HCT116 (cell line): ENCODE data around the gene WDR70. TPM values are rescaled to one million over a fixed set of nuclear protein-coding genes. Genes with fewer than 3 reads are reported as not detected.

ENCODE experiments used
- ATAC-seq: fragments of 200-7000 bp; cut with Tn5 transposase; 2 replicates; pipeline ENCODE4 v1.9.1; 2020; ENCODE audit warnings: mild to moderate bottlenecking, moderate library complexity
- BruUV-seq: library from RNA; stranded (reverse); fragments of 400-500 nt; replicated peaks from 2 replicates; lab custom pipeline; 2021; lab: Mats Ljungman, UMichigan
- CTCF ChIA-PET: fragments of 300-600 bp; sonication (Branson Sonifier 250); formaldehyde crosslinking; loops from one replicate; lab custom pipeline; 2021; ENCODE audit warnings: antibody characterized with exemption; lab: Charles Lee
- POLR2A ChIA-PET: fragments of 300-600, 350-600 bp; sonication (Branson Sonifier 250); formaldehyde crosslinking; loops from one replicate; lab custom pipeline; 2021; ENCODE audit warnings: antibody characterized with exemption; lab: Charles Lee
- RAD21 ChIA-PET, 2 experiments: fragments of 300-600 bp; sonication (Branson Sonifier 250); formaldehyde crosslinking; loops; one replicate each; lab custom pipeline; 2023; ENCODE audit warnings: low total read pairs in 2 of 2; ENCODE audit not compliant: uncharacterized antibody in 2 of 2, unreplicated experiment in 2 of 2, low non-redundant PET in 1 of 2; lab: Charles Lee
- DNase-seq: peaks from one replicate; pipeline ENCODE4 v3.0.0-alpha.2; 2010; ENCODE audit warnings: low read depth, low spot score
- H2AFZ ChIP-seq: fragments of 200-600 bp; shearing (Covaris generic), sonication (generic); 2 replicates; pipeline ENCODE4 v1.6.1; 2017; ENCODE audit warnings: low read depth, mixed run types, mixed read lengths, antibody characterized with exemption, low read length; ENCODE audit not compliant: poor library complexity, severe bottlenecking
- H3K27ac ChIP-seq: 2 replicates; pipeline ENCODE4 v1.5.1; 2012; ENCODE audit warnings: low read depth, low read length
- H3K27me3 ChIP-seq: fragments of 200-600 bp; sonication (generic); 2 replicates; pipeline ENCODE4 v1.6.1; 2016; ENCODE audit warnings: mixed run types, low read length, mixed read lengths; ENCODE audit not compliant: insufficient read depth
- H3K36me3 ChIP-seq, 2 experiments: fragments of 200-500 bp in 1 of 2; fragments of 200-600 bp in 1 of 2; sonication (Bioruptor generic) in 1 of 2; sonication (generic) in 1 of 2; 2 replicates each; pipeline versions ENCODE4 v1.5.1 to v1.6.1; 2014 to 2016; ENCODE audit warnings: low read length in 2 of 2, inconsistent platforms in 1 of 2, mixed read lengths in 1 of 2, mixed run types in 1 of 2; ENCODE audit not compliant: insufficient read depth in 2 of 2, control insufficient read depth in 1 of 2
- H3K4me1 ChIP-seq, 2 experiments: fragments of 200-600 bp in 1 of 2; sonication (generic) in 1 of 2; 2 replicates each; pipeline versions ENCODE4 v1.5.1 to v1.6.1; 2012 to 2017; ENCODE audit warnings: low read length in 2 of 2, inconsistent platforms in 1 of 2, mild to moderate bottlenecking in 1 of 2, mixed read lengths in 1 of 2, mixed run types in 1 of 2, moderate library complexity in 1 of 2; ENCODE audit not compliant: insufficient read depth in 2 of 2, control insufficient read depth in 1 of 2
- H3K4me2 ChIP-seq: fragments of 200-600 bp; sonication (generic); 2 replicates; pipeline ENCODE4 v1.6.1; 2017; ENCODE audit warnings: mixed run types, low read length, mixed read lengths
- H3K4me3 ChIP-seq, 2 experiments: fragments of 200-600 bp in 1 of 2; sonication (generic) in 1 of 2; replicated peaks in 1 of 2; 2 replicates each; pipeline ENCODE4 v1.5.1; 2011 to 2016; ENCODE audit warnings: low read length in 2 of 2, control low read depth in 1 of 2, low read depth in 1 of 2, mild to moderate bottlenecking in 1 of 2, mixed read lengths in 1 of 2, mixed run types in 1 of 2
- H3K79me2 ChIP-seq: fragments of 200-600 bp; sonication (generic); 2 replicates; pipeline ENCODE4 v1.6.1; 2017; ENCODE audit warnings: mild to moderate bottlenecking, mixed run types, low read length, moderate library complexity, mixed read lengths; ENCODE audit not compliant: insufficient read depth
- H3K9ac ChIP-seq: fragments of 200-600 bp; sonication (generic); 2 replicates; pipeline ENCODE4 v1.6.1; 2016; ENCODE audit warnings: low read length, mixed read lengths
- H3K9me2 ChIP-seq: fragments of 200-600 bp; sonication (generic), shearing (Covaris generic); 2 replicates; pipeline ENCODE4 v1.6.1; 2017; ENCODE audit warnings: mixed run types, mild to moderate bottlenecking, moderate library complexity; ENCODE audit not compliant: insufficient read depth
- H3K9me3 ChIP-seq, 2 experiments: fragments of 200-500 bp in 1 of 2; fragments of 200-600 bp in 1 of 2; sonication (Bioruptor generic) in 1 of 2; sonication (generic) in 1 of 2; 2 replicates each; pipeline ENCODE4 v1.6.1; 2014 to 2017; ENCODE audit warnings: low read length in 2 of 2, mixed read lengths in 2 of 2, inconsistent platforms in 1 of 2, low read depth in 1 of 2, mild to moderate bottlenecking in 1 of 2, mixed run types in 1 of 2, moderate library complexity in 1 of 2; ENCODE audit not compliant: control insufficient read depth in 1 of 2, insufficient read depth in 1 of 2
- H4K20me1 ChIP-seq: fragments of 200-600 bp; sonication (generic), shearing (Covaris generic); 2 replicates; pipeline ENCODE4 v1.6.1; 2017; ENCODE audit warnings: mixed run types, mild to moderate bottlenecking, moderate library complexity; ENCODE audit not compliant: insufficient read depth
- CBX3 ChIP-seq: IDR thresholded peaks from 2 replicates; pipeline ENCODE4 v1.6.1; 2012; ENCODE audit warnings: low read depth
- CEBPB ChIP-seq: IDR thresholded peaks from 2 replicates; pipeline ENCODE4 v1.6.1; 2012; ENCODE audit warnings: low read depth
- ELF1 ChIP-seq: IDR thresholded peaks from 2 replicates; pipeline ENCODE4 v1.6.1; 2012; ENCODE audit warnings: low read depth, borderline replicate concordance
- MAX ChIP-seq: IDR thresholded peaks from 2 replicates; pipeline ENCODE4 v1.6.1; 2012
- POLR2A ChIP-seq: IDR thresholded peaks from 2 replicates; pipeline ENCODE4 v1.7.0; 2011; ENCODE audit warnings: borderline replicate concordance; ENCODE audit not compliant: insufficient read depth, insufficient read length; ENCODE audit errors: extremely low read depth
- RAD21 ChIP-seq: IDR thresholded peaks from 2 replicates; pipeline ENCODE4 v1.6.1; 2012; ENCODE audit warnings: low read depth, mild to moderate bottlenecking
- REST ChIP-seq: IDR thresholded peaks from 2 replicates; pipeline ENCODE4 v1.6.1; 2012; ENCODE audit warnings: low read depth
- SIN3A ChIP-seq: IDR thresholded peaks from 2 replicates; pipeline ENCODE4 v1.6.1; 2012; ENCODE audit warnings: low read depth
- SRF ChIP-seq: IDR thresholded peaks from 2 replicates; pipeline ENCODE4 v1.6.1; 2012; ENCODE audit warnings: low read depth
- YY1 ChIP-seq: IDR thresholded peaks from 2 replicates; pipeline ENCODE4 v1.6.1; 2011; ENCODE audit warnings: low read length, low read depth, moderate library complexity, mild to moderate bottlenecking; ENCODE audit not compliant: insufficient replicate concordance; ENCODE audit errors: extremely low read depth
- intact Hi-C: fragments of 100-400 bp; cut with micrococcal nuclease; formaldehyde crosslinking; loops from 2 replicates; pipeline ENCODE4 v1.10.0; 2022
- total RNA-seq: library from RNA; stranded (reverse); gene quantifications from one replicate; pipeline ENCODE4 v1.2.1, GENCODE V29; 2021; ENCODE audit not compliant: unreplicated experiment

The WDR70 gene
- total RNA-seq, 1 experiment from 2014 or later = 31.1 TPM

DNA sequence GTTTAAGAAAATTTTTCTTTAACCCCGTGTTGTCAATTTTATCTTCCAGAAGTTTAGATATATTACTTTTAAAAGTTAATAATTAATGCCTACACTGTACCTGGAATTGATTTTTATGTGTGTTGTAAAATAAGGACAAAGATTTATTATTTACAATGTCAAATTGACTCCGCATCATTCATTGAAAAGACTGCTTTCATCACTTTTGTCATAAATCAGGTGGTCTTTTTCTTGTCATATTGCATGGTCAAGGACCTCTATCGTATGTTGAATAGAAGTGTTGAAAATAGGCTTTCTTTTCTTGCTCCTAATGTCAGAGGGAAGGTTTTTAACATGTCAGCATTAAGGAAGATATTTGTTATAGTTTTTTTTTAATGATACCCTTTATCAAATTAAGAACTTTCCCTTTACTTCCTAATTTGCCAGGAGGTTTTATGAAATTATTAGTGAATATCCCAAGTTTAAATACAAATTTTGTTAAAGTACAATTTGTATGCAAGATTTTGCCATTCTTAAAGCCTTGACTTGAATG is 92.6 kb downstream of the WDR70 start:
- DNase-seq (no peak), ATAC-seq (no peak)
- H3K9ac ChIP-seq = no peak overlapping the region
- CTCF ChIA-PET = no interaction called here
- no peaks in the 10 kb centered on the region for H3K4me1 ChIP-seq
- BruUV-seq = no TSS peak
- H3K36me3 ChIP-seq = no peaks in the 10 kb centered on the region
- H3K4me2 ChIP-seq = no peak overlapping the region
- intact Hi-C loops = no loop called here
- no peak for TF ChIP-seq MAX
- TF ChIP-seq YY1 = no peak
- TF ChIP-seq ELF1 = no peak
- no peak for TF ChIP-seq SIN3A
- TF ChIP-seq CBX3 = no peak
- TF ChIP-seq CEBPB = no peak
- TF ChIP-seq RAD21 = no peak
- no peak for TF ChIP-seq REST
- no peak for TF ChIP-seq SRF
- no peak for TF ChIP-seq POLR2A
- POLR2A ChIA-PET = no interaction called here
- no peak overlapping the region for H3K4me3 ChIP-seq
- RAD21 ChIA-PET = no interaction called here
- H3K9me3 ChIP-seq = peaks cover 0 to 3% of the 10 kb centered on the region in 2 experiments; a peak in 1 of 4 replicates
- no peak overlapping the region for H2AFZ ChIP-seq
- H3K27me3 ChIP-seq = no peaks in the 10 kb centered on the region
- no peaks in the 10 kb centered on the region for H3K79me2 ChIP-seq
- H4K20me1 ChIP-seq = no peaks in the 10 kb centered on the region
- H3K27ac ChIP-seq = no peak overlapping the region
- no peaks in the 10 kb centered on the region for H3K9me2 ChIP-seq
